Lung (tissue), 12 donors: ENCODE data around the gene TBC1D8. TPM values are rescaled to one million over a fixed set of nuclear protein-coding genes. Genes with fewer than 3 reads are reported as not detected.

Source experiments
- ATAC-seq: fragments of 200-7000 bp; cut with Tn5 transposase; one replicate; pipeline ENCODE4 v1.9.1; 2020; ENCODE audit warnings: moderate number of reproducible peaks; ENCODE audit not compliant: insufficient read depth, low FRiP score
- DNase-seq, 3 donors: peaks; one replicate each; pipeline ENCODE4 v3.0.0-alpha.2; 2013 to 2017
- H3K27ac ChIP-seq, 2 donors: one replicate each; pipeline ENCODE4 v1.5.1; 2013; ENCODE audit warnings: mild to moderate bottlenecking in 2 of 2, moderate library complexity in 2 of 2, control low read depth in 1 of 2, inconsistent platforms in 1 of 2, low read depth in 1 of 2, low read length in 1 of 2
- H3K27me3 ChIP-seq, 3 donors: one replicate each; pipeline ENCODE4 v1.5.1; 2013; ENCODE audit warnings: low read length in 2 of 3; ENCODE audit not compliant: control insufficient read depth in 3 of 3, insufficient read depth in 3 of 3
- H3K36me3 ChIP-seq, 4 donors: one replicate each; pipeline ENCODE4 v1.5.1; 2013; ENCODE audit warnings: low read length in 4 of 4, mild to moderate bottlenecking in 1 of 4, moderate library complexity in 1 of 4; ENCODE audit not compliant: control insufficient read depth in 4 of 4, insufficient read depth in 4 of 4
- H3K4me1 ChIP-seq, 5 donors: one replicate each; pipeline ENCODE4 v1.5.1; 2013; ENCODE audit warnings: low read length in 5 of 5, mild to moderate bottlenecking in 2 of 5, moderate library complexity in 1 of 5; ENCODE audit not compliant: control insufficient read depth in 5 of 5, insufficient read depth in 5 of 5
- H3K4me3 ChIP-seq: one replicate; pipeline ENCODE4 v1.5.1; 2013; ENCODE audit warnings: mild to moderate bottlenecking, control low read depth, moderate library complexity
- H3K9ac ChIP-seq, 2 donors: one replicate each; pipeline ENCODE4 v1.5.1; 2013; ENCODE audit warnings: low read length in 2 of 2, control low read depth in 1 of 2; ENCODE audit not compliant: insufficient read depth in 1 of 2
- H3K9me3 ChIP-seq, 4 donors: one replicate each; pipeline ENCODE4 v1.5.1; 2013; ENCODE audit warnings: low read length in 3 of 4, mild to moderate bottlenecking in 1 of 4, moderate library complexity in 1 of 4; ENCODE audit not compliant: control insufficient read depth in 4 of 4, insufficient read depth in 3 of 4
- WGBS, 2 donors: extraction: QIAGEN DNeasy Blood & Tissue Kit; methylation state at CpG; one replicate each; pipeline ENCODE4 v1.1.7; 2013; 5-methylcytosine and 5-hydroxymethylcytosine counted together
- polyA plus RNA-seq, 2 donors: library from polyadenylated mRNA; stranded (reverse); fragments of 200-250 nt; gene quantifications; one replicate each; pipeline ENCODE4 v1.2.1, GENCODE V29; 2013
- total RNA-seq, 2 donors: library from RNA; depleted of rRNA in 1 of 2; stranded (reverse); fragments of >200 nt in 1 of 2; gene quantifications; one replicate each; pipeline ENCODE4 v1.2.1, GENCODE V29; 2014 to 2021
- TF ChIP-seq, protein P1 (sequence below): IDR thresholded peaks from 2 replicates; pipeline ENCODE4 v1.5.1; 2012; ENCODE audit warnings: mild to moderate bottlenecking; ENCODE audit errors: control extremely low read depth, extremely low read depth
- donor health status: control.
- donor health status: control.
- donor health status: Bipolar disorder and iron deficiency.
- donor health status: healthy.
- donor health status: DM: yes; HTN: yes; CAD: no.

Gene TBC1D8
- total and polyA plus RNA-seq, 4 donors = 15.8 to 40.7 (median 29.7) TPM

DNA sequence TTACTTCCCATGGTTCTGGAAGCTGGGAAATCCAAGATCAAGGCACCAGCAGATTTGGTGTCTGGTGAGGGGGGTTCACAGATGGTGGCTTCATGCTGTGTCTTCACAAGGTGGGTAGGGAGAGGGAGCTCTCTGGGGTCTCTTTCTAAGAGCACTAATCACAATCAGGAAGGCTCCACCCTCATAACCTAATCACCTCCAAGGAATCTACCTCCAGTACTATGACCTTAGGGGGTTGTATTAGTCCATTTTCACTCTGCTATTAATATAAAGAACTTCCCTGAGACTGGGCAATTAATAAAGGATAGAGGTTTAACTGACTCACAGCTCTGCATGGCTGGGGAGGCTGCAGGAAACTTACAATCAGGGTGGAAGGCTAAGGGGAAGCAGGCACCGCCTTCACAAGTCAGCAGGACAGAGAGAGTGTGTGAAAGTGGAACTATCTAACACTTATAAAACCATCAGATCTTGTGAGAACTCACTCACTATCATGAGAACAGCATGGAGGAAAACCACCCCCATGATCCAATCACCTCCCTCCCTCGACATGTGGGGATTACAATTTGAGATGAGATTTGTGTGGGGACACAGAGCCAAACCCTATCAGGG is 17.6 kb downstream of the TBC1D8 start:
- DNase-seq (no peak), ATAC-seq (no peak)
- no peak overlapping the region for H3K4me3 ChIP-seq
- H3K9me3 ChIP-seq = no peaks in the 10 kb centered on the region
- 57 to 70% methylated on average over 2 of the region's 2 CpGs for WGBS, 2 donors
- no peaks in the 10 kb centered on the region for H3K36me3 ChIP-seq
- H3K9ac ChIP-seq = no peak overlapping the region
- TF ChIP-seq, protein P1, sequence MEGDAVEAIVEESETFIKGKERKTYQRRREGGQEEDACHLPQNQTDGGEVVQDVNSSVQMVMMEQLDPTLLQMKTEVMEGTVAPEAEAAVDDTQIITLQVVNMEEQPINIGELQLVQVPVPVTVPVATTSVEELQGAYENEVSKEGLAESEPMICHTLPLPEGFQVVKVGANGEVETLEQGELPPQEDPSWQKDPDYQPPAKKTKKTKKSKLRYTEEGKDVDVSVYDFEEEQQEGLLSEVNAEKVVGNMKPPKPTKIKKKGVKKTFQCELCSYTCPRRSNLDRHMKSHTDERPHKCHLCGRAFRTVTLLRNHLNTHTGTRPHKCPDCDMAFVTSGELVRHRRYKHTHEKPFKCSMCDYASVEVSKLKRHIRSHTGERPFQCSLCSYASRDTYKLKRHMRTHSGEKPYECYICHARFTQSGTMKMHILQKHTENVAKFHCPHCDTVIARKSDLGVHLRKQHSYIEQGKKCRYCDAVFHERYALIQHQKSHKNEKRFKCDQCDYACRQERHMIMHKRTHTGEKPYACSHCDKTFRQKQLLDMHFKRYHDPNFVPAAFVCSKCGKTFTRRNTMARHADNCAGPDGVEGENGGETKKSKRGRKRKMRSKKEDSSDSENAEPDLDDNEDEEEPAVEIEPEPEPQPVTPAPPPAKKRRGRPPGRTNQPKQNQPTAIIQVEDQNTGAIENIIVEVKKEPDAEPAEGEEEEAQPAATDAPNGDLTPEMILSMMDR = no peak
- no peak overlapping the region for H3K27ac ChIP-seq
- H3K27me3 ChIP-seq = no peaks in the 10 kb centered on the region
- H3K4me1 ChIP-seq = peaks cover 0 to 8% (median 0%) of the 10 kb centered on the region in 5 donors

DNA sequence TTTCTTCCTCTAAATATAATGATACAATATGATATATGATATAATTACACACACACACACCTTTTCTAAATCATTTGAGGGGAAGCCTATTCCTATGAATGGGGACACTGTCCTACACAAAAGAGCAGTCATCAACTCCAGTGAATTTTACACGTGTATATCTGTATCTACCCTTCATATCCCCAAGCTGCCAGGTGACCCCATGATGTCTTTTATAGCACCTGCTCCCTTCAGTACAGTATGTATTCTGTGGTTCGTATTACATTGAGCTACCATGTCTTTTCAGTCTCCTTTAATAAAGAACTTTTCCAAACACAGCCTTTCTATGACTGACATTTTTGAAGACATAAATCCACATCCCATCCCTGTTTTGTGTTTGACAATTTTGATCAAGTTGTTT is 19.0 kb downstream of the TBC1D8 start:
- H3K36me3 ChIP-seq = no peaks in the 10 kb centered on the region
- H3K4me1 ChIP-seq = peaks cover 0 to 11% (median 0%) of the 10 kb centered on the region in 5 donors
- ATAC-seq (no peak), DNase-seq (no peak)
- H3K27me3 ChIP-seq = no peaks in the 10 kb centered on the region
- TF ChIP-seq, protein P1 = no peak
- H3K4me3 ChIP-seq = no peak overlapping the region
- 86 to 97% methylated on average over 2 of the region's 2 CpGs for WGBS, 2 donors
- H3K27ac ChIP-seq = no peak overlapping the region
- H3K9ac ChIP-seq = no peak overlapping the region
- no peaks in the 10 kb centered on the region for H3K9me3 ChIP-seq

DNA sequence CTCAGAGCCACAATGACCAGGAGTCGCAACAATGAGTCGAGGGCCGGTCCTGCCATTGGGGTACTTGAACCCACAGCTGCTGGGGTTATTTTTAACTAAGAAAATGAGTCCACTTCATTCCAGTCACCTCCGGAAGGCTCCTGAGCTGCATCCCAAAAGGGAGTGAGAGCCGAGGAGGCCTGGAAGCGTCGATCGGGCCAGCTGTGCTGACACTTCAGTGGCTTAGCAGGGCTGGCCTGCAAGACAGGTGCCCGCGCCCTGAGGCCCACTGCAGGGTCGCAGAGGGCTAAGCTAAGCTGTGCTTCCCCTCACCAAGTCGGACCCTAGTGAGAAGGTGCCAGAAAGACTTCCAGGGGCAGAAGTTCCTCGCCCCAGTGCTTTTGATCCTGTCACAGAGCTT is 21.1 kb downstream of the TBC1D8 start:
- TF ChIP-seq, protein P1 = no peak
- Histone ChIP-seq H3K9ac (no peak overlapping the region), H3K27ac (no peak overlapping the region), H3K36me3 (no peaks in the 10 kb centered on the region), H3K9me3 (peaks cover 0 to 4% (median 0%) of the 10 kb centered on the region in 4 donors), H3K4me1 (peaks cover 0 to 27% (median under 1%) of the 10 kb centered on the region in 5 donors), H3K4me3 (no peak overlapping the region), H3K27me3 (no peaks in the 10 kb centered on the region)
- ATAC-seq (no peak), DNase-seq (no peak)
- WGBS, 2 donors = 88 to 97% methylated on average over 13 of the region's 13 CpGs
